SK-MEL-5 (cell line): ENCODE results near the gene CA5A. TPM values are rescaled to one million over a fixed set of nuclear protein-coding genes. Genes with fewer than 3 reads are reported as not detected.
"Not testable (repeated sequence)": the region's sequence is repeated elsewhere in the genome, so short reads cannot be mapped to it uniquely, and the experiment has no call there.

Source experiments
- DNase-seq: peaks from one replicate; pipeline ENCODE4 v3.0.0-alpha.2; 2016; ENCODE audit warnings: low read depth, low spot score
- in situ Hi-C: cut with HindIII; loops from 2 replicates; pipeline ENCODE4 v1.10.0; 2016; ENCODE audit warnings: low sequenced_read_pairs, high pct_unique_total_duplicates, low pct_unique_long_range_greater_than_20kb
- total RNA-seq: library from RNA; depleted of rRNA; stranded (reverse); fragments of >200 nt; shearing (Covaris generic); gene quantifications from 2 replicates; pipeline ENCODE4 v1.2.3, GENCODE V29; 2014

The CA5A gene
- total RNA-seq, 1 experiment from 2014 or later = not detected

DNA sequence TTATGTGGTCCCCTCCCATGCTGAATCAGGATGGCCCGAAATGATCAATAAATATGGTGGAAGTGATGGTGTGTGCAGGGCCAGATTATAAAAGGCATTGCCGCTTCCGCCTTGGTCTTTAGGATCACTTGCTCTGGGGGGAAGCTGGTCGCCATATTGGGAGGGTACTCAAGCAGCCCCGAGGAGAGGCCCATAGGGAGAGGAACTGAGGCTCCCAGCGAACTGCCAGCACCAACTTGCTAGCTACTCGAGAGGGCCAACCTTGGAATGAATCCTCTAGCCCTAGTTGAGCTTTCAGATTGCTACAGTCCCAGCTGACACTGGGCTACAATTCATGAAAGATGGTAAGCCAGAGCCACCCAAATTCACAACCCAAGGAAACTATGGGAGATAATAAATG is 48.0 kb downstream of the CA5A start:
- DNase-seq, in situ Hi-C loops: not testable (repeated sequence)

DNA sequence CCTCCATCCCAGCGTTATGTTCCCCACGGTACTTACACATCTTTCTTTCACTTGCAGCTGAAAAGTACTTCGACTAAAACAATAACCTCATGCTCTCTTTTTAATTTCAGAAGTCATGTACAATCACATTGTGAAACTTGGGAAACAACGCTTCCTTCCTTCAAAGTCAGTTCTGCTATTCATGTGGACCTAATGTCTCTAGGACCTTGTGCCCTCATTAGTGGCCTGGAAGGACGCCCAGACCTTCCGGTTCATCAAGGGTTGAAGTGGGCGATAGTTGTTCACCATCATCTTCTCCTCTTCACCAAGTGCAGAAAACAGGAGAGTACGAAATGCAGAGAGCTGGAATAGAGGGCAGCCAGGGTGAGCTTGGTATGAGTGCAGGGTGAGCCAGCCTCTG is 48.4 kb downstream of the CA5A start:
- in situ Hi-C loops, DNase-seq: not testable (repeated sequence)

DNA sequence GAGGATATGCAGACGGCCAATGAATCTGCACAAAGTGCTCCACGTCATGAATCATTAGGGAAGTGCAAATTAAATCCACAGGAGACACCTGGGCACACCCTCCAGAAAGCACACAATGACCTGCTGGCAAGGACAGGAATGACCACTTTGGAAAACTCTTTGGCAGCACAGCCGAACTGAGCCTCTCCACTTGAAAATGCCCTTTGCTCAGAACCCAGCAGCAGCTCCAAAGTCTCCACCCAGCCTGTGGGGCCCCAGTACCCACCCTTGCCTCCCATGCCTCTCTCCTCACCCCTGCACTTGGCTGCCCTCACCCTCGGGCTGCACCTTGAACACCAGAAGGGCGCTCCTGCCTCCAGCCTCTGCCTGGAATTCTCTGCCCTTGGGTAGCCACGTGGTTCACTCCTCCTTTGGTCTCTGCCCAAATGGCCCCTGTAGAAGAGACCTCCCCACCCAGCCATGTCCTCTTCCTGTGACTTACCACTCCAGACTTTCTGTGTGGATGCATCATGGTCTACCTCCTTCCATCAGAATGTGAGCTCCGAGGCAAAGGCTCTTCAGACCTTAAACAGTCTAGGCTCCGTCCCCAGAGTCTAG is 50.9 kb downstream of the CA5A start:
- in situ Hi-C loops = not testable (repeated sequence)

DNA sequence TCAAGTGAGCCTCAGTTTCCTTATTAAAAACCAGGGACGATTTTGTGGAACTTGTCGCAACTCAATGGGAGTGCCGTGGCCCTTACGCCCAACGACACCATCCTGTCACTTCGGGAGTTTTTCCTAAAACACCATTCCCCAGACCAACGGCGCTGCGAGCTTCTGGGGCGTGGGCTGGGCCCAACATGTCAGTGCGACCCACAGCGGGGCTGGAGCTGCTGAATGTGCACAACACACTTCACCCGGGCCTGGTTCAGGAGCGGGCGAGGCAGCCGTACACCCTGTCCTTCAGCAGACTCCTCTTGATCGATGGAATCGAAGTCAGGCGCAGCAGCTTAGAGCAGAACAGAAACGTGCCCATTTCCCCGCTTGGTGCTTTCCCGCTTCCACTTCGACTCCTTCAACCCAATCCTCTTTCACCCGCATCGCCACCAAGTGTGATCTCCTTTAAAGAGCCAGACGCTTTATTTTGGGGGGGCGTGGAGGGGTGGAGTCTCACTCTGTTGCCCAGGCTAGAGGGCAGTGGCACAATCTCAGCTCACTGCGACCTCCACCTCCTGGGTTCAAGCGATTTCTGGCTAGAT is 53.8 kb downstream of the CA5A start:
- in situ Hi-C loops = no loop called here

More for the DNA sequence above, 50.9 kb downstream of the CA5A start:
- DNase-seq = not testable (repeated sequence)

DNA sequence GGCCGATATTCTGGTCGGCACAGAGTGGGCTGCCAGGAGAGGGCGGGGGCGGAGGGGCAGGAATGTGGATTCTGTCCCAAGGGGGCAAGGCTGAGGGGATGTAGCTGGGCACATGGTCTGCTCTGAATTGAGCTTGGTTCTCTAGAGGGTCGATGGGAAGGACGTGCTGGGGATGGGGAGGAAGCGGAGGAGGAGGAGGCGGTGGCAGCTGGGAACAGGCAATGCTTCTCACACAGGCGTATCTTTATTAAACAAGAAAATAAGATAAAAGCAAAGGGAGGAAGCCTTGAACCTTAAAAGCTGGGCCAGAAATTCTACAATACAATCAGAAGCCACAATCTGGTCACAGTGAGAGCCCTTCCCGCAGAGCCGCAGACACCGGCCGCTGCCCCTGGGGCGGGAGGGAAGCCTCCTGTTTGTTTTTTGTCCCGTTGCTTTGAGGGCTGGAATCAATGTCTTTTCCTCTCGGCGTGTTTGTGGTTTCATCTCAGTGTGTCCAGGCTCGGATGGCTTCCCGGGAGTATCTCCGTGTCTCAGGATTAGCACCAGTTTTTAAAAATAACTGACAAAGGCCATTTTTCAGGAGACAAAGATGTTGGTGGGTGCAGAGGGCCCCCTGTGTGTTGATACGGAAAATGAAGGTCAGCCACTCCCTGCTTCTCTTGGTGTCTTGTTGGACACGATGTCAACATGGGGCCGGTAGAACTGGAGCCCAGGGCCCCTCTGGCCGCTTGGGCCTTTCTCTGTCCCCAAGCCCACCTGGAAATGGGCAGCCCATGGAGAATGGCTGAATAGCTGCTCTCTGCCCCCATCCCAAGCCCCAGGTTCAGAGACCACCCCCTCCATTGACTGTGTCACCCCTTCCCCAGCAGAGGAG is 54.8 kb downstream of the CA5A start:
- in situ Hi-C loops = no loop called here
- no peak for DNase-seq

More for the DNA sequence above, 53.8 kb downstream of the CA5A start:
- no peak for DNase-seq

DNA sequence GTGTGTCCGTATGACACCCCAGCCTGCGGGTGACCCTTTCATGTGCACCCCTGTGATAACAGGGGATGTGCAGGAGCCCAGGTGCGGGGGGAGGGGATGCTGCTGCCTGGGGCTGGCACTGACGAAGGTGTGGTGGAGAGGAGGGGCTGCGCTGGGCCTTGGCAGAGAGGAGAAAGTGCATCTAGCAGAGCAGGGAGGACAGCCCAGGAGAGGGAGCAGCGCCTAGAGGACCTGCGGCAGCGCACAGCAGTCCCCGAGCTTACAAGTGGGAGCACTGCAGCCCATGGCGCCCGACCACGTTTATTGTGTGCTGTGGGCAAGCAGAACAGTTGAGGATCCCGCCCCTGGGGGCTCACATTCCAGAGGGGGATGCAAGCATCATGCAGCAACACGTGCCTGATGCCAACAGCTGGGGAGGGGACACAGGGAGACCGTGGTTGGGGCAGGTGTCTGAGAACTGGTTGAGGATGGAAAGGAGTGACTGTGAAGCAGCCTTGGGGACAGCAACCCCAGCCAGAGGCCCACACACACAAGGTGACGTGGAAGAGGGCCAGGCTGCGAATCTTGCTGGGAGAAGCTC is 56.1 kb downstream of the CA5A start:
- in situ Hi-C loops = no loop called here
- no peak for DNase-seq

DNA sequence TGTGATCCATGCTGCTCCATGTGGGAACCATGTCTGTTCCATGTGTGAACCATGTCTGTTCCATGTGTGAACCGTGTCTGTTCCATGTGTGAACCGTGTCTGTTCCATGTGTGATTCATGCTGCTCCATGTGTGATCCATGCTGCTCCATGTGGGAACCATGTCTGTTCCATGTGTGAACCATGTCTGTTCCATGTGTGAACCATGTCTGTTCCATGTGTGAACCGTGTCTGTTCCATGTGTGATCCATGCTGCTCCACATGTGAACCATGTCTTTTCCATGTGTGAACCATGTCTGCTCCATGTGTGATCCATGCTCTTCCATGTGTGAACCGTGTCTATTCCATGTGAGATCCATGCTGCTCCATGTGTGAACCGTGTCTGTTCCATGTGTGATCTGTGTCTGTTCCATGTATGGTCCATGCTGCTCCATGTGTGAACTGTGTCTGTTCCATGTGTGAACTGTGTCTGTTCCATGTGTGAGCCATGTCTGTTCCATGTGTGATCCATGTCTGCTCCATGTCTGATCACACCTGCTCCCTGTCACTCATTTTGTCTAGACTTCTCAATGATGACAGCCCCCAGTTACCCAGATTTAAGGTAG is 56.8 kb downstream of the CA5A start:
- in situ Hi-C loops, DNase-seq: not testable (repeated sequence)

DNA sequence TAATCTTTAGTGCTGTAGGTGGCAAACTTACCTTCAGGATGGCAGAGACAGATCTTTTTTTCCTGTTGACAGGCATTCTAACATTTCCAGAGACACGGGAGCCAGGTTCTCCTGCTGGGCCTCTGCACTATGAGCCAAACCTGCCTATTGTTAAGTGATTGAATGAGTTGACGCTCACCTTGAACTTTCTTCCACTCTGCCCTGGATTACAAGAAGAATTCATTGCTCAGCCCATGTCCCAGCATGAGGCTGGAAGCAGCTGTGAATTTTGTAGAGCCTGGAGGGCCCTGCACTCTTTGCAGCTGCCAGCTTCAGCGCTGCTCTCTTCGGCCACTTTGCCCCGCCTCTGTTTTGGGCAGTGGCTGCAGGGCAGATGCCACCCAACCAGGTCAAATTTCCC is 57.6 kb downstream of the CA5A start:
- in situ Hi-C loops = no loop called here
- no peak for DNase-seq

DNA sequence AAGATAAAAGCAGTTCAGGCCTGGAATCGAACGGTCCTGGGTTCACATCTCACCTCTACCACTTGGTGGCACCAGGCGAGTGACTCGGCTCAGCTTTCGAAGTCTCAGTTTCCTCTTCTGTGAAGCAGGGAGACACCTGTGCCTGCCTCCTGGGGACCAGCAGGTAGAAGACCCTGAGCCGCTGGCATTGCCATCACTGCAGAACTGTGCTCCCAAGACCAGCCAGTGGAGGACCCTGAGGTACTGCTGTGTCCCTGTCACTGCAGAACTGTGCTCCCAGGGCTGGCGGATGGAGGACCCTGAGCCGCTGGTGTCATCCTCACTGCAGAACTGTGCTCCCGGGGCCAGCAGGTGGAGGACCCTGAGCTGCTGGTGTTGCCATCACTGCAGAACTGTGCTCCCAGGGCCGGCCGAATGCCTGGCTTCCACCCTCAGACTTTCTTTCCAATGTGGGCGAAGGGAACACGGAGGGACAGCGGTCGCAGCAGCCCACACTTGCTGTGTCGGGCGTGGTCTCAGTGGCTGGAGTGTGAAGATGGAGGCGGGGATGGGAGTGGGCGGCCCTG is 58.3 kb downstream of the CA5A start:
- in situ Hi-C loops = no loop called here
- no peak for DNase-seq

DNA sequence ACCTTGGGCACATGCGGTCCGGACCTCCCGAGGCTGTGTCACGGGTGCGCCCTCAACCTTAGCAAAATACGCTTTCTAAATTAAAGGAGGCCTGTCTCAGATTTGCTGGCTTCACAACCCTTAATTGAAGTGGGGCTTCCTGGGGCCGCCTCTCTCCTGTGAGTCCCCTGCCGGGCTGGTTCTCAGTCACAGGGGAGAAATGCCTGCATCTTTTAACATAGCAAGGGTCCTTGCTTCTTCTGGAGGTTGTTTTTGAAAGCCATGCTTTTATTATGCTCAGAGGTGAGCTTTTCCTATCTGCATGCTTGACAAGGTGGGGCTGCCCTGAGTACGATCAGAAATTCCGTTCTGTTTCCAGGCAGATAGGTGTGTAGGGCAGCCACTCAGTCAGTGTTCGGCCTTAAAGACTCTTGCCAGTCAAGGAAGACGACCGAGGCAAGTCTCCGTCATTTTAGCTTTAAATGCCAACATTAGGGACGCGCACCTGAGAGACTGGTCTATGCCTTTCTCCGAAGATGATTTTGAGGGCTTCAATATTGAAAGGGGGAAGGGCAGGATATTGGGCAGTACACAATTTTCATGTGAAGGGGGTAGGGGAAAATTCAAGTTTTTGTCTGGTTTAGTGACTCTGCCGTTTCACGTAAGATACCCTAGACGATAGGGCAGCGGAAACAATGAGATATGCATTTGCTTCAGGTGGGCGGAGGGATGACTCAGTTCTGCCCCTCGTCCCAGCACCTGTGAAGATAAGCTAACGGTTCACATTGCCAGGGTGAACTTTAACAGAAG is 61.5 kb downstream of the CA5A start:
- no peak for DNase-seq
- in situ Hi-C loops = no loop called here

DNA sequence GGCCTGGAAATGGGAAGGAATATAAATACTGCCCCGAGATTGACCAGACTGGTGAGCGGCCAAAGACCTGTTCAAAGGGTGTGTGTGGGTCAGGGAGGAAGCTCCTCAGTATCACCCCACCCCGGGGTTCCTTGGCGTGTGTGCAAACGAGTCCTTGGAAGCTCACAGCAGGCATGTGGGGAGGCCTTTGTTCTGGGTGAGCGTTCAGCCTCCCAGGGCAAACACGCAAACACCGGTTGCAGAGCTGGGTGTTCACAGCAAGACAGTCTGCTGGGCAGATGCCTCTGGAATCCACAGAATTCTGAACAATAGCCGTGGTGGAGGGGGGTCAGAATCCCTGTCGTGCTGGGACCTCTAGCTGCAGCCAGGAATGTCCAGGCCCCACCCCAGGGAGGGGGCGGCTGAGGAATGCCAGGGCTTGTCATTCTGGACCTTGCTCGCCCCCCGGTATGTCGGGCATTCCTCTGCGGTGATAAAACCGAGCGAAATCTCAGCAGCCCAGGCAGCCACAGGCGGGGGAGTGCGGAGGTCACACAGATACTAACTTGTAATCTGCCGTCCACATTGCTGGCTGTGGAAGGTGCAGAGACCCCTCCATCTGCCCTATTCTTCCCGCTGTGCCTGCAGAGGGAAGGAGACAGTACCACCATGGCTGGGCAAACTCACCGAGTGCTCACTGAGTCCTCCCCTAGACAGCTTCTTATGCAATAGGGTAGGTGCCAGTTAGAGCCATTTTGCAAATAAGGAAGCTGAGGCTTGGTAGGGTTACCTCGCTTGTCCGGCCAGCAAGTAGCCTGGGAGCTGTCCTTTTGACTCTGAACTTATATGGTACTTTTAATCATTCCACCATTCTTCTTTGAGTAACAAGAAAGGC is 65.7 kb downstream of the CA5A start:
- in situ Hi-C loops, DNase-seq: not testable (repeated sequence)

DNA sequence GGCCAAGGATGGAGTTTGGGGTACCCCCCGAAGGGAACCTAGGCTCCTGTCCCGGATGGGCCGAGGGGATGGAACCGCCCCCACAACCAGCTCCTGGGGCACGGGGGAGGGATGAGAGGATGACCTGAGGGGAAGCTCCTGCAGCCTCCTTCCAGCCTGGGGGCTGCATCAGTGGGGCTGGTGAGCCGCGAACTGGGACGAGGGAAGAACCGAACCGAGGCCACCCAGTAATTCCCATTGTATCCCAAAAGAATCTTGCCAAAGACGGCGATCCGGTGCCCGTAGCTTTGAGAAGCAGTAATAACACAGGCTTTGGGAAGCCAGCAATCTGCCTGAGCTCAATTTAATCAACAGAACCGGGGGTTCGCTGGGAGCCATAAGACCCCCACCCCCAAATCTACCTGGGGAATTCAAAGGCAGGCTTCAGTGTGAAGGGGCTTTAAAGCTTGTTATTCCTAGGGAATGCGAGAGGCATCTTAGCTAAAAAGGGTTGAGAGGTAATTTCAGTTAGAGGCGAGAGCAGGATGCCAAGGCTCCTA is 66.4 kb downstream of the CA5A start:
- DNase-seq, in situ Hi-C loops: not testable (repeated sequence)

DNA sequence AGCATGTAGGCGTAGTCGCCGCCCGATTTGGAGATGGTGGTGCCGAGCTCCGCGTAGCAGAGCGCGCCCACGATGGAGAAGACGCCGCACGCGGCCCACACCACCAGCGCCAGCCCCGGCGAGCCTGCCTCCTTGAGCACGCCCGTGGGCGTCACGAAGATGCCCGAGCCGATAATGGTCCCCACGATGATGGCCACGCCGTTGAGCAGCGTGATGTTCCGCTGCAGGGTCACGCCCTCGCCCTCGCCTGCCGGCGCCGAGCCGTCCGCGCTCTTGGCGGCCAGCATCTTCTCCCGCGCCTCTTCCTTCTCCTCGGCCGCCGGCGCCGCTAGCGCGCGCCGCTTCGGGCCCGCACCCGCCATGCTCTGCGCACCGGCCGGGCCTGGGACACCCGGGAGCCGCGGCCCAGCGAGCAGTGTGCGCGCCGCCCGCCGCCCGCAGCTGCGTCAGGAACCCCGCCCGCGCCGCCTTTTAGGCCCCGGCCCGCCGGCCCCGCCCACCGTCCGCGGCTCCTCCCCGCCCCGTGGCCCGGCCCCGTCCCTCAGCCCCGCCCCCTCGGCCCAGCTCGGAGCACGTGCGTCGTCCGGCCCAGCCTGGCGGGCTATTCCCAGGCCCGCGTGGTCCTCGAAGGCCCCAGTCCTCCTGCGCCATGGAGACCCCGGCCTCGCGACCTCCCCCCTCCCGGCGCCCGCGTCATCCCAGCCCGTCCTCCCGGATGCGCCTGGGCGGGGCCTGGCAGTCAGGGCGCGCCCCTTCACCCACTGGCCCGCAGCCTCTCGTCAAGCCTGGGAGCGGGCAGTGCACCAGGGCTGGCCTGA is 67.1 kb downstream of the CA5A start, which contains the start of gene SLC7A5:
TSS of gene SLC7A5 (minus strand) at position 447 of the 818 bp plus-strand sequence. CDS start at position 362, 85 bp downstream.
- in situ Hi-C loops = not testable (repeated sequence)
- DNase-seq = peak; percentile 75

DNA sequence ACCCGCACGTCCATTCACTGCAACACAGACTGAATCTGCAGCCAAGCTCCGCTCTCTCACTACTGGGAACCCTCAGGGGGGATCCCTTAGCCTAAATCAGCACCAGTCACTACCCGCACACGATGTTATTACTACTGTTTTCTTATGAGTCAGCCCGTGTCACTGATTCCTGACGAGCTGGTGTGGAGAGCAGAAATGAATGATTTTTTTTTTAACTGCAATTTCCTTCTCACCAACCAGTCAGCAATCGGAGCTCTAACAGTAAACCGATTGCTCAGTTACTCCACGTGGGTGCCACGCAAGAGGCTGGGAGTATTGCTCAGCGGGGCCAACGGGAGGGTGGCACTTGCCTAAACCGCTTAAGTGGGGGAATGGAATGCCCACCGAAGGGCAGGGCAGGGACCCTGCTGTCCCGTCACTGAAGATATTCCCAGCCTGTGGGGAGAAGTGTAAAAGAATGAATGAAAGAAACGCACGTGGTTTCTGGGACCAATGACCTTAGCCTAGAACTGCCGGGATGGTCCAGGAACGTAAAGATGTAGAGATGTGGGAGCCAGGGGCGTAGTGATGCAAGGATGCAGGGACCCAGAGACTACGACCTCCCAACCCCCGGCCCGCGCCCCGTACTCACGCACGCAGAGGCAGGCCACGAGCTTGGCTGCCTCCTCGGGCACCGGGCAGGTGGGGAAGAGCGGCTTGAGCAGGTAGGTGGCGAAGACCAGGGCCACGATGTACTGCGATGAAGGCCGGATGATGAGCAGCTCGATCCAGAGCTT is 67.9 kb downstream of the CA5A start:
- peak; percentile 48 for DNase-seq
- in situ Hi-C loops = not testable (repeated sequence)
